GM12873 (cell line): Measurements from ENCODE around the gene DOLPP1.

ENCODE experiments used
- CTCF ChIP-seq: IDR thresholded peaks from 2 replicates; pipeline ENCODE4 v1.5.1; 2012; ENCODE audit warnings: low read depth, mild to moderate bottlenecking, moderate library complexity, low read length, control low read depth; ENCODE audit not compliant: insufficient read depth; ENCODE audit errors: missing control alignments

DOLPP1 gene

GRCh38 chr9:129109952-129110739, 29.2 kb downstream of the DOLPP1 start:
- no peak for TF ChIP-seq CTCF

GRCh38 chr9:129110740-129111527, 30.0 kb downstream of the DOLPP1 start, which contains the start of the genes CRAT and PTPA:
Gene CRAT, minus strand, starts transcription at chr9:129110793. Its CDS starts 284 bp downstream, at chr9:129110509.
Gene PTPA, plus strand, starts transcription at chr9:129111415. Its CDS starts 186 bp downstream, at chr9:129111601.
- no peak for TF ChIP-seq CTCF

- TF ChIP-seq CTCF, result no peak
Observed at GRCh38 chr9:129111528-129112151, 30.7 kb downstream of the DOLPP1 start.

GRCh38 chr9:129113645-129114304, 32.9 kb downstream of the DOLPP1 start:
- no peak for TF ChIP-seq CTCF

- no peak for TF ChIP-seq CTCF
Observed at GRCh38 chr9:129118799-129119198, 37.9 kb downstream of the DOLPP1 start.

GRCh38 chr9:129121483-129121882, 40.6 kb downstream of the DOLPP1 start:
- no peak for TF ChIP-seq CTCF

- TF ChIP-seq CTCF, result no peak
Observed at GRCh38 chr9:129122133-129122532, 41.2 kb downstream of the DOLPP1 start.
